Fibroblast of the aortic adventitia (primary cell): ENCODE measurements around the gene AP1M2. TPM values are rescaled to one million over a fixed set of nuclear protein-coding genes. Genes with fewer than 3 reads are reported as not detected.

Source experiments
- DNase-seq: peaks from one replicate; pipeline ENCODE4 v3.0.0-alpha.2; 2010; ENCODE audit warnings: low read depth
- H3K4me3 ChIP-seq: 2 replicates; pipeline ENCODE4 v1.5.1; 2011; ENCODE audit warnings: low read depth, mild to moderate bottlenecking, control low read depth, low read length, moderate library complexity
- total RNA-seq: library from RNA; depleted of rRNA; stranded (reverse); fragments of >200 nt; gene quantifications from 2 replicates; pipeline ENCODE4 v1.2.3, GENCODE V29; 2012; ENCODE audit warnings: low replicate concordance
- TF ChIP-seq, protein P1 (sequence below): IDR thresholded peaks from 2 replicates; pipeline ENCODE4 v1.5.1; 2011; ENCODE audit warnings: mild to moderate bottlenecking, low read length, control low read depth, inconsistent platforms; ENCODE audit not compliant: insufficient read depth

AP1M2 gene
- total RNA-seq, 1 donor = not detected

DNA sequence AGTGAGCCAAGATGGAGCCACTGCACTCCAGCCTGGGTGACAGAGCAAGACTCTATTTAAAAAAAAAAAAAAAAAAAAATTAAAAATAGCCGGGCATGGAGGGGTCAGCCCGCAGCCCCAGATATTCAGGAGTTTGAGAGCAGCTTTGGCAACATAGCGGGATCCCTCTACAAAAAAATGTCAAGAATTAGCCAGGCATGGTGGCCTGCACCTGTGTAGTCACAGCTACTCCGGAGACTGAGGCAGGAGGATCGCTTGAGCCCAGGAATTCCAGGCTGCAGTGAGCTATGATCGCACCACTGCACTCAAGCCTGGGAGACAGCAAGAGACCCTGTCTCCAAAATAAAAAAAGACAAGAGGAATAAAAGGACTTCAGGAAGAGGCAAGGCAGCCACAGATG is 716 bp downstream of the AP1M2 start:
- TF ChIP-seq, protein P1, sequence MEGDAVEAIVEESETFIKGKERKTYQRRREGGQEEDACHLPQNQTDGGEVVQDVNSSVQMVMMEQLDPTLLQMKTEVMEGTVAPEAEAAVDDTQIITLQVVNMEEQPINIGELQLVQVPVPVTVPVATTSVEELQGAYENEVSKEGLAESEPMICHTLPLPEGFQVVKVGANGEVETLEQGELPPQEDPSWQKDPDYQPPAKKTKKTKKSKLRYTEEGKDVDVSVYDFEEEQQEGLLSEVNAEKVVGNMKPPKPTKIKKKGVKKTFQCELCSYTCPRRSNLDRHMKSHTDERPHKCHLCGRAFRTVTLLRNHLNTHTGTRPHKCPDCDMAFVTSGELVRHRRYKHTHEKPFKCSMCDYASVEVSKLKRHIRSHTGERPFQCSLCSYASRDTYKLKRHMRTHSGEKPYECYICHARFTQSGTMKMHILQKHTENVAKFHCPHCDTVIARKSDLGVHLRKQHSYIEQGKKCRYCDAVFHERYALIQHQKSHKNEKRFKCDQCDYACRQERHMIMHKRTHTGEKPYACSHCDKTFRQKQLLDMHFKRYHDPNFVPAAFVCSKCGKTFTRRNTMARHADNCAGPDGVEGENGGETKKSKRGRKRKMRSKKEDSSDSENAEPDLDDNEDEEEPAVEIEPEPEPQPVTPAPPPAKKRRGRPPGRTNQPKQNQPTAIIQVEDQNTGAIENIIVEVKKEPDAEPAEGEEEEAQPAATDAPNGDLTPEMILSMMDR = no peak
- no peak overlapping the region for H3K4me3 ChIP-seq
- no peak for DNase-seq

DNA sequence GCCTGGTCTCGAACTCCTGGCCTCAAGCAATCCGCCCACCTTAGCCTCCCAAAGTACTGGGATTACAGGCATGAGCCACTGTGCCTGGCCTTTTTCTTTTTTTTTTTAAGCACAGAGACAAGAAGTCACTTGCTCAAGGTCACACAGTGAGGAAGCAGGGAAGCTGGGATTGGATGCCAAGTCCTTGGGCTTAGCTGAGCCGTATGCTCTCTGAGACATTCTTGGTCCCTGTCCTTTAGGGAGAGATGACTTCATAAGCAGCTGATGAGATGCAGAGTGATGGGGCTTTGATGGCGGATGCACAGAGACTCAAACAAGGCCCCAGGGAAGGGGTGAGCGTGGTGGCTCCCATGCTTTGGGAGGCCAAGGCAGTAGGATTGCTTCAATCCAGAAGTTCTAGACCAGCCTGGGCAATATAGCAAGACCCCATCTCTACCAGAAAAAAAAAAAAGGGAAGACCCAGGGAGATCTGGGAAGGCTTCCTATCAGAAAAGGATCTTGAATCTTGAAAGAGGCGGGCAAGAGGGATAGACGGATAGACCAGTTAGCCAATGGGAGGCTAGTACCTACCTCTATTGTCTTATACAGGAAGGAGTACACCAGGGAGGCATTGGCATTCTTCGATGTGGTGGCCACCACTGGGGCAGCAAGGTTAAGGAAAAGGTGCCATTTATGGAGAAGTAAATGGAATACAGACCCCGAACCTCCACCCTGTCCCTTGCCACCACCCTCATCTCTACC is 3.9 kb downstream of the AP1M2 start:
- no peak for DNase-seq
- TF ChIP-seq, protein P1 = no peak
- H3K4me3 ChIP-seq = no peak overlapping the region

DNA sequence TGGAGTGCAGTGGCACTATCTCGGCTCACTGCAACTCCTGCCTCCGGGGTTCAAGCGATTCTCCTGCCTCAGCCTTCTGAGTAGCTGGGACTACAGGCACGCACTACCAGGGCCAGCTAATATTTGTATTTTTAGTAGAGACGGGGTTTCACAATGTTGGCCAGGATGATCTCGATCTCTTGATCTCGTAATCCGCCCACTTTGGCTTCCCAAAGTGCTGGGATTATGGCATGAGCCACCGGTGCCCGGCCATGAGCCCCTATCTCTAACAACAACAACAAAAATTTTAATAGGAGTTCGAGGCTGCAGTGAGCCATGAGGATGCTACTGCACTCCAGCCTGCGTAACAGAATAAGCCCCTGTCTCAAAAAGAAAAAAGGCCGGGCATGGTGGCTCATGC is 5.0 kb downstream of the AP1M2 start:
- TF ChIP-seq, protein P1 = no peak
- no peak overlapping the region for H3K4me3 ChIP-seq
- DNase-seq = no peak

DNA sequence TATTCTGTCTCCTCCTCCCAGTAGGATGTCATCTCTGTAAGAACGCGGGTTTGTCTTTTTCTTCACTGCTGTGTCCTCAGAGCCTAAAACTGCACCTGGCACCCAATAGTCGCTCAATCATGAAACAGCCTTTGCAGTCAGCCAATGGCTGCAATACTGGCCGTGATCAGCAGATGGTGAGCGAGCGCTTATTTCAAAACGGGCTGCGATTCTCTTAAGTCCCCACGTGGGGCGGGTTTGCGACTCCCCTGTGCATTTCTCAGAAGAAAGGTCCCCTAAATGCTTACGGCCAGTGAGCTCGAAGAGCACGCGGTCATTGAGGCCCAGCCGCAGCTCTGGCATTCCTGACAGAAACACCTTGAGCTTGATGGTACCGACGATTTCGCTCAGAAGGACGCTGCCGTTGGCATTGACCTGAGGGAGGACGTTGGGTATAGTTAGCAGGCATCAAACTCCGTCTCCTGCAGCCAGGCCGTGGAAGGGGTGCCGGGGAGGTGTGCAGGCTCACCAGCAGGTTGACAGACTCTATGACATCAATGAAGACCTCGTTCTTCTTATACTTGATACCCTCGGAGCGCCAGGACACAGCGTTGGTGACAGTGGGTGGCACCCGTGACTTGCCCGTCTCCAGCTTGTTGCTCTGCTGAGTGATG is 6.0 kb downstream of the AP1M2 start:
- H3K4me3 ChIP-seq = peak overlapping the region; percentile 25
- peak; percentile 95 for DNase-seq
- TF ChIP-seq, protein P1 = peak; percentile 99

DNA sequence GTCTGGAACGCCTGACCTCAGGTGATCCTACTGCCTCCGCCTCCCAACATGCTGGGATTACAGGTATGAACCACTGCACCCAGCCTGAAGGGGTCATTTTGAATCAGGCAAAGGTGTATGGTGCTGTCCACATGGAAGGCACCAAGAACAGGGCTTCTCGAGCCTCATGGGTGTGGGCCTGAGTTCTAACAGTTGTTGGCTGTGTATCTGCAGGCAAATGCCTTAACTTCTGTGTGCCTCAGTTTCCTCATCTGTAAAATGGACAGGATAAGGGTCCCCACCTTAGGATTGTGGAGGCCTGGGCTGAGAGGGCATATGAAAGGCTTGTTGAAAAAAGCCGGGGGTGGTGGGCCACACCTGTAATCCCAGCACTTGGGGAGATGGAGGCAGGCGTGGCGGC is 9.2 kb downstream of the AP1M2 start:
- no peak for DNase-seq
- H3K4me3 ChIP-seq = no peak overlapping the region
- TF ChIP-seq, protein P1 = no peak

DNA sequence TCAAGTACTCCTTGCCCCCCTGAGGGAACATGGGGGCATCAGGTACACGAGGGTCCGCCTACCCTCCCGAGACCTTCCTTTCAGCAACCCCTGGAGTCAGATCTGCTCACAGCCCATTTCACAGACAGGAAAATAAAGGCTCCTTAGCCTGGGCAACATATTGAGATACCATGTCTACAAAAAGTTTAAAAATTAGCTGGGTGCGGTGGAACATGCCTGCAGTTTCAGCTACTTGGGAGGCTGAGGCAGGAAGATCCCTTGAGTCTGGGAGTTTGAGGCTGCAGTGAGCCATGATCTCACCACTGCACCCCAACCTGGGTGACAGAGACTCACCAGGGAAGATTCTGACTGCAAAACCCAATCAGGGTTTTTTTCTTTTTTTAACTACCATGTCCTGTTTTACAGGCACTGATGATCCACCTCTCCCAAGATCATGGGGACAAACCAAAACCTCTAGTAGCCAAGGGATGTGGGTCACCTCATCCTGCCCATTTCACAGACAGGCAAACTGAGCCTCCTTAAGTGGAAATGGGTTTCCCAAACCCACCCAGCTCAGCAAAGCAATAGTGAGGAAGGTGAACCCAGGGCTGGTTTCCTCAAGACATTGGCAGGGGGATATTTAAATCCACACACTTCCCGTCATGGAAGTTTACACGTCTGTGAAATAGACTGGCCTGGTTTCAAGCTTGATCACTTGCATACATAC is 11.9 kb downstream of the AP1M2 start:
- TF ChIP-seq, protein P1 = no peak
- DNase-seq = no peak
- H3K4me3 ChIP-seq = no peak overlapping the region
